PC-9 (cell line): Measurements from ENCODE around the gene RFK. TPM values are rescaled to one million over a fixed set of nuclear protein-coding genes. Genes with fewer than 3 reads are reported as not detected.

ENCODE experiments used
- BruUV-seq: library from RNA; stranded (reverse); fragments of 400-500 nt; replicated peaks from 2 replicates; lab custom pipeline; 2021; lab: Mats Ljungman, UMichigan
- CTCF ChIA-PET: fragments of 300-600 bp; sonication (Branson Sonifier 250); formaldehyde crosslinking; loops from one replicate; lab custom pipeline; 2022; ENCODE audit warnings: antibody characterized with exemption; lab: Charles Lee
- POLR2A ChIA-PET: fragments of 300-600 bp; sonication (Branson Sonifier 250); formaldehyde crosslinking; loops from one replicate; lab custom pipeline; 2022; ENCODE audit warnings: antibody characterized with exemption; ENCODE audit not compliant: unreplicated experiment; lab: Charles Lee
- DNase-seq, 2 experiments: peaks; one replicate each; pipeline versions ENCODE4 v3.0.0 to v3.0.0-alpha.2; 2015 to 2022; ENCODE audit warnings: mixed read lengths in 1 of 2
- H2AFZ ChIP-seq: fragments of 200-600 bp; sonication (generic); 2 replicates; pipeline ENCODE4 v1.8.1; 2017; ENCODE audit warnings: antibody characterized with exemption
- H3F3A ChIP-seq: fragments of 200-600 bp; sonication (generic); 2 replicates; pipeline ENCODE4 v1.8.1; 2017; ENCODE audit warnings: antibody characterized with exemption, mild to moderate bottlenecking, low read depth; ENCODE audit not compliant: insufficient read depth
- H3K27ac ChIP-seq: fragments of 200-600 bp; sonication (generic); 2 replicates; pipeline ENCODE4 v1.6.1; 2016; ENCODE audit warnings: mixed run types
- H3K27me3 ChIP-seq: fragments of 200-600 bp; sonication (generic); 2 replicates; pipeline ENCODE4 v1.6.1; 2016; ENCODE audit warnings: low read depth, mixed run types; ENCODE audit not compliant: insufficient read depth
- H3K36me3 ChIP-seq: fragments of 200-600 bp; sonication (generic); 2 replicates; pipeline ENCODE4 v1.6.1; 2016; ENCODE audit warnings: low read depth, mixed run types
- H3K4me1 ChIP-seq: fragments of 200-600 bp; sonication (generic); replicated peaks from 2 replicates; pipeline ENCODE4 v1.6.1; 2016; ENCODE audit warnings: mixed run types; ENCODE audit not compliant: insufficient read depth
- H3K4me2 ChIP-seq: fragments of 200-600 bp; sonication (generic); 2 replicates; pipeline ENCODE4 v1.6.1; 2017; ENCODE audit warnings: mixed run types
- H3K4me3 ChIP-seq: fragments of 200-600 bp; sonication (generic); 2 replicates; pipeline ENCODE4 v1.6.1; 2016; ENCODE audit warnings: mixed run types
- H3K79me2 ChIP-seq: fragments of 200-600 bp; sonication (generic); 2 replicates; pipeline ENCODE4 v1.6.1; 2017; ENCODE audit warnings: low read depth, mixed run types
- H3K9me2 ChIP-seq: fragments of 200-600 bp; sonication (generic); 2 replicates; pipeline ENCODE4 v1.8.1; 2017; ENCODE audit warnings: mild to moderate bottlenecking; ENCODE audit not compliant: insufficient read depth
- H3K9me3 ChIP-seq: fragments of 200-600 bp; sonication (generic); 2 replicates; pipeline ENCODE4 v1.8.1; 2016; ENCODE audit warnings: low read depth; ENCODE audit not compliant: insufficient read depth
- H4K20me1 ChIP-seq: fragments of 200-600 bp; sonication (generic); 2 replicates; pipeline ENCODE4 v1.8.1; 2017; ENCODE audit not compliant: insufficient read depth
- EZH2 ChIP-seq: fragments of 200-600 bp; sonication (generic); IDR thresholded peaks from 2 replicates; pipeline ENCODE4 v1.8.0; 2017; ENCODE audit warnings: antibody characterized with exemption, low read depth
- intact Hi-C: fragments of 100-400 bp; cut with micrococcal nuclease; formaldehyde crosslinking; loops from one replicate; pipeline ENCODE4 v1.10.0; 2022; ENCODE audit not compliant: unreplicated experiment
- total RNA-seq: library from RNA; stranded (reverse); gene quantifications from 2 replicates; pipeline ENCODE4 v1.2.3, GENCODE V29; 2021
- TF ChIP-seq, protein P1 (sequence below): fragments of 200-600 bp; sonication (generic); conservative IDR thresholded peaks from 2 replicates; pipeline ENCODE4 v1.6.1; 2017; ENCODE audit warnings: mixed run types, antibody characterized with exemption, mild to moderate bottlenecking, moderate library complexity

The RFK gene
- total RNA-seq, 1 experiment from 2014 or later: 20.6 TPM

DNA sequence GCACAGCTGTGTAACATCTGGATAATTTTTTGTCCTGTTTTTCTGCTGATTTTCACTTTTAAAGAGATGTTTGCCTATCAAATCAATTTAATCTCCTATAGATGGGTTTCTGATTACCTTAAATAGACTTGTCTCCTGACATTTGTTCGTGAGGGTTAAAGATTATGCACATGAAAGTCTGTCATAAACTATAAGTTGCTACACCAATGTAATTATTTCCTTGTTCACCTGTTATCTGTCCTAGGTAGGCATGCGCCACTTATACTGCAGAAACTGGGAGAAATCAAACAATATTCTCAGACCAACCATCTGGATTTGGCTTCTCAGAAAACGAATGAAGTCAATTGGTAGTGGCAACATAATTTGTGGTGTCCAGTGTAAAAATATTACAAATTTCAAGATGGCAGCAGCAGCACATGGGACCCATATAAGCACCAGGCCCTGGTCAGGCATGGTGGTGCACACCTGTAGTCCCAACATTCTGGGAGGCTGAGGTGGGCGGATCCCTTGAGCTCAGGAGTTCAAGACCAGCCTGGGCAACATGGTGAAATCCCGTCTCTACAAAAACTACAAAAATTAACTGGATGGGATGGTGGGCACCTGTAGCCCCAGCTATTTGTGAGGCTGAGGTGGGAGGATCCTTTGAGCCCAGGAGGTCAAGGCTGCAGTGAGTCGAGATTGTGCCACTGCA lies 20.3 kb downstream of the RFK start:
- BruUV-seq: no TSS peak
- Histone ChIP-seq H3K27ac (peak overlapping the region; percentile 35), H3K9me2 (no peaks in the 10 kb centered on the region), H3K79me2 (no peaks in the 10 kb centered on the region), H2AFZ (no peak overlapping the region), H3K4me2 (peak overlapping the region; percentile 30), H4K20me1 (no peaks in the 10 kb centered on the region), H3K4me1 (peaks cover 73% of the 10 kb centered on the region), H3F3A (peaks cover 47% of the 10 kb centered on the region), H3K36me3 (no peaks in the 10 kb centered on the region), H3K9me3 (no peaks in the 10 kb centered on the region), H3K27me3 (no peaks in the 10 kb centered on the region), H3K4me3 (no peak overlapping the region)
- intact Hi-C loops: loop anchor here (2.0 to 10.0 kb wide), 5 partner anchors 21 to 1139 kb away; partner anchors contain the start of gene PCSK5
- no peak for DNase-seq
- CTCF ChIA-PET: no interaction called here
- TF ChIP-seq, protein P1, sequence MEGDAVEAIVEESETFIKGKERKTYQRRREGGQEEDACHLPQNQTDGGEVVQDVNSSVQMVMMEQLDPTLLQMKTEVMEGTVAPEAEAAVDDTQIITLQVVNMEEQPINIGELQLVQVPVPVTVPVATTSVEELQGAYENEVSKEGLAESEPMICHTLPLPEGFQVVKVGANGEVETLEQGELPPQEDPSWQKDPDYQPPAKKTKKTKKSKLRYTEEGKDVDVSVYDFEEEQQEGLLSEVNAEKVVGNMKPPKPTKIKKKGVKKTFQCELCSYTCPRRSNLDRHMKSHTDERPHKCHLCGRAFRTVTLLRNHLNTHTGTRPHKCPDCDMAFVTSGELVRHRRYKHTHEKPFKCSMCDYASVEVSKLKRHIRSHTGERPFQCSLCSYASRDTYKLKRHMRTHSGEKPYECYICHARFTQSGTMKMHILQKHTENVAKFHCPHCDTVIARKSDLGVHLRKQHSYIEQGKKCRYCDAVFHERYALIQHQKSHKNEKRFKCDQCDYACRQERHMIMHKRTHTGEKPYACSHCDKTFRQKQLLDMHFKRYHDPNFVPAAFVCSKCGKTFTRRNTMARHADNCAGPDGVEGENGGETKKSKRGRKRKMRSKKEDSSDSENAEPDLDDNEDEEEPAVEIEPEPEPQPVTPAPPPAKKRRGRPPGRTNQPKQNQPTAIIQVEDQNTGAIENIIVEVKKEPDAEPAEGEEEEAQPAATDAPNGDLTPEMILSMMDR: no peak
- TF ChIP-seq EZH2: no peak
- POLR2A ChIA-PET: interaction anchor here (0.7 kb wide), 1 partner anchor 157 kb away, joined by 3 read pairs; no protein-coding TSS in a partner anchor

DNA sequence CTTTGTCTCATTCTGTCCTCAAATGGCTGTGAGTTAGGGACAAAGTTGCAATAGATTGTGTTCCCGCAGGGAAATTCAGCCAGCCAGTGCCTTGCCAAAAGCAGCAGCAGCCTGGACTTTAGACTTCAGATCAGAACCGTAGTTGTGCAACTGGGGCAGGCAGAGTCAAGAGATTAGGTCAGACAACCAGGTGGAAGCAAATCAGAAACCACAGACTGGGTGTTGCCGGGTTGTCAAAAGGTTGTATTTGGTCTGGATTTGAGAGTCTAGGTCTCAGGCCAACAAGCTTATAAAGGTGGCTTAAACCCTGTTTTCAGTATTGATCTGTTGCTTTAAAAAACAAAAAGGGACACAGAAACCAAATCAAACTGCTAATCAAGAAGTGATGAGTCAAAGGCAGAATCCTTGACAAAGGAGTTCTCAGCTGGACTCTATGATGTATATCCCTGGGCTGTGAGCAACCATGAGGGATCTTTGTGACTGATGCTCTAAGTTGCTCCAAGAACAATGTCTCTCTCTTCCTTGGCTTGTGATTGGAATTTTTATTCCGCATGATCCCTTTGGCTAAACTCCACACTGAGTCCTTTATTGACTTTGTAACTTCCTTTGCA lies 20.9 kb downstream of the RFK start:
- Histone ChIP-seq H4K20me1 (no peaks in the 10 kb centered on the region), H3K79me2 (no peaks in the 10 kb centered on the region), H3K36me3 (no peaks in the 10 kb centered on the region), H3K27me3 (no peaks in the 10 kb centered on the region), H3K27ac (peak overlapping the region; percentile 35), H3K4me2 (peak overlapping the region; percentile 30), H3F3A (peaks cover 45% of the 10 kb centered on the region), H3K4me3 (no peak overlapping the region), H2AFZ (no peak overlapping the region), H3K9me2 (no peaks in the 10 kb centered on the region), H3K9me3 (no peaks in the 10 kb centered on the region), H3K4me1 (peaks cover 71% of the 10 kb centered on the region)
- POLR2A ChIA-PET: no interaction called here
- BruUV-seq: no TSS peak
- intact Hi-C loops: loop anchor here (2.0 to 10.0 kb wide), 5 partner anchors 20 to 1138 kb away; partner anchors contain the start of gene PCSK5
- TF ChIP-seq, protein P1: no peak
- no peak for TF ChIP-seq EZH2
- CTCF ChIA-PET: no interaction called here
- peak; percentile 39 to 76 for DNase-seq

DNA sequence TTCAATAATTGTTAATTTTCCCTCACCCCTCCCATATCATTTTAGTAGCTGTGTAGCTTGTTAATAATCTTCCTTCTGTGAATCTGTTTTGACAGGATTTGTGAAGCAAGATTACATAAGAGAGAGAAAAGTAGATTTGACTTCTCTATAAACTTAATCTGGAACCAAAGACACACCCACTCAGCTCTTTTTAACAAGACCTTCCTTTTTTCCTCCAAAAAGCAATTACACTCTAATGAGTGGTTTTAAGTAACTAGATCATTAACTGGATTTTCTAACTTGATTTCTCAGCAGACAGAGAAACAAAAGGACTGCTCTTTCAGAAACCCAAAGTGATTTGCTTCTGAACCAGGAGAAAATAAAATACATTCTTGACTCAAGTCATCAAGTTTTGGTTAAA lies 21.9 kb downstream of the RFK start:
- no peaks in the 10 kb centered on the region for H3K27me3 ChIP-seq
- ChIA-PET CTCF (interaction anchor here (0.6 kb wide), 1 partner anchor 73 kb away, joined by 3 read pairs; no protein-coding TSS in a partner anchor), POLR2A (interaction anchor here (0.7 kb wide), 1 partner anchor 52 kb away, joined by 3 read pairs; no protein-coding TSS in a partner anchor)
- intact Hi-C loops: loop anchor here (2.0 to 10.0 kb wide), 5 partner anchors 20 to 1138 kb away; partner anchors contain the start of gene PCSK5
- no peak overlapping the region for H2AFZ ChIP-seq
- no peaks in the 10 kb centered on the region for H4K20me1 ChIP-seq
- H3K9me3 ChIP-seq: no peaks in the 10 kb centered on the region
- H3K79me2 ChIP-seq: no peaks in the 10 kb centered on the region
- H3K4me1 ChIP-seq: peaks cover 64% of the 10 kb centered on the region
- no TSS peak for BruUV-seq
- TF ChIP-seq EZH2: no peak
- TF ChIP-seq, protein P1: no peak
- H3K27ac ChIP-seq: peak overlapping the region; percentile 35; the same call in 1 of the 2 replicates
- H3K9me2 ChIP-seq: no peaks in the 10 kb centered on the region
- H3K4me3 ChIP-seq: no peak overlapping the region
- no peaks in the 10 kb centered on the region for H3K36me3 ChIP-seq
- peaks cover 45% of the 10 kb centered on the region for H3F3A ChIP-seq
- 0 out of 2 replicates have a peak overlapping the region, but pooled peaks have one; percentile 30 for H3K4me2 ChIP-seq
- no peak for DNase-seq
